Measurements from ENCODE around the gene EML2. TPM values are rescaled to one million over a fixed set of nuclear protein-coding genes. Genes with fewer than 3 reads are reported as not detected.
A peak's percentile ranks its signal among the peaks of the same experiment; 100 is the strongest.

Gene EML2
- polyA plus RNA-seq, 1 donor from 2014 or later = 18.9 TPM

GRCh38 chr19:45668342-45668871 is 29.2 kb upstream of the EML2 start:
- H3K9me3 ChIP-seq (ENCODE audit: low read length) = no peaks in the 10 kb centered on the region
- H3K27ac ChIP-seq (ENCODE audit: low read length) = peak overlapping the region; percentile 78
- no peaks in the 10 kb centered on the region for H3K36me3 ChIP-seq (ENCODE audit: insufficient read depth, low read length)
- no peaks in the 10 kb centered on the region for H3K79me2 ChIP-seq (replicated peaks; ENCODE audit: insufficient read depth, low read length)
- H3K9me2 ChIP-seq (ENCODE audit: insufficient read depth, low read length) = no peaks in the 10 kb centered on the region
- peak overlapping the region; percentile 38 for H3K4me2 ChIP-seq (ENCODE audit: low read length)
- peaks cover 43% of the 10 kb centered on the region for H3K27me3 ChIP-seq (ENCODE audit: insufficient read depth, low read depth, low read length)
- peak overlapping the region; percentile 75 for H3K9ac ChIP-seq (ENCODE audit: low read length)
- H3F3A ChIP-seq (ENCODE audit: insufficient read depth, low read length, poor library complexity, severe bottlenecking) = no peaks in the 10 kb centered on the region
- no peaks in the 10 kb centered on the region for H4K20me1 ChIP-seq (ENCODE audit: insufficient read depth)
- peak overlapping the region; percentile 68 for H3K4me3 ChIP-seq (ENCODE audit: low read length)
- peak overlapping the region; percentile 46 for H2AFZ ChIP-seq (ENCODE audit: low read depth, low read length)
- TF ChIP-seq EP300 (conservative IDR thresholded peaks at IDR 0.05; ENCODE audit: poor library complexity, severe bottlenecking) (no peak), MXI1 (conservative IDR thresholded peaks at IDR 0.05; ENCODE audit: poor library complexity, severe bottlenecking) (peak; percentile 4), CTCF (IDR thresholded peaks at IDR 0.05; ENCODE audit: poor library complexity, severe bottlenecking) (no peak), EZH2 (IDR thresholded peaks at IDR 0.05; ENCODE audit: borderline replicate concordance, insufficient read depth, low read length, poor library complexity, severe bottlenecking) (no peak), REST (IDR thresholded peaks at IDR 0.05; ENCODE audit: borderline replicate concordance) (peak; percentile 36), TAF1 (IDR thresholded peaks at IDR 0.05; ENCODE audit: low read depth) (no peak), POLR2AphosphoS5 (IDR thresholded peaks at IDR 0.05) (no peak), SMC3 (conservative IDR thresholded peaks at IDR 0.05; ENCODE audit: poor library complexity) (no peak)

GRCh38 chr19:45667620-45668341 is 28.6 kb upstream of the EML2 start, which contains the start of gene GIPR:
Gene GIPR (plus strand): TSS chr19:45668221. CDS start chr19:45669521, 1,300 bp downstream.
- no peaks in the 10 kb centered on the region for H3K79me2 ChIP-seq (replicated peaks; ENCODE audit: insufficient read depth, low read length)
- peak within 1 kb of the TSS; percentile 73 for H3K4me2 ChIP-seq (ENCODE audit: low read length)
- peak; percentile 59 for TF ChIP-seq POLR2AphosphoS5 (IDR thresholded peaks at IDR 0.05)
- TF ChIP-seq MXI1 (conservative IDR thresholded peaks at IDR 0.05; ENCODE audit: poor library complexity, severe bottlenecking) = peak; percentile 21
- TF ChIP-seq CTCF (IDR thresholded peaks at IDR 0.05; ENCODE audit: poor library complexity, severe bottlenecking) = no peak
- TF ChIP-seq REST (IDR thresholded peaks at IDR 0.05; ENCODE audit: borderline replicate concordance) = peak; percentile 8
- H3K9ac ChIP-seq (ENCODE audit: low read length) = peak within 1 kb of the TSS; percentile 75
- no peaks in the 10 kb centered on the region for H3K36me3 ChIP-seq (ENCODE audit: insufficient read depth, low read length)
- peak within 1 kb of the TSS; percentile 68 for H3K4me3 ChIP-seq (ENCODE audit: low read length)
- peak within 1 kb of the TSS; percentile 46 for H2AFZ ChIP-seq (ENCODE audit: low read depth, low read length)
- peak within 1 kb of the TSS; percentile 78 for H3K27ac ChIP-seq (ENCODE audit: low read length)
- no peaks in the 10 kb centered on the region for H4K20me1 ChIP-seq (ENCODE audit: insufficient read depth)
- H3K9me3 ChIP-seq (ENCODE audit: low read length) = no peaks in the 10 kb centered on the region
- no peaks in the 10 kb centered on the region for H3K9me2 ChIP-seq (ENCODE audit: insufficient read depth, low read length)
- H3K27me3 ChIP-seq (ENCODE audit: insufficient read depth, low read depth, low read length) = peaks cover 41% of the 10 kb centered on the region
- no peaks in the 10 kb centered on the region for H3F3A ChIP-seq (ENCODE audit: insufficient read depth, low read length, poor library complexity, severe bottlenecking)

Data from neural cell (in vitro differentiated cells).